Activated CD8-positive, alpha-beta memory T cell treated with anti-CD3 and anti-CD28 coated beads, Interleukin-2, amount 50 U/mL, for 1 hour (primary cell): ENCODE data around the gene EBF3.

ENCODE experiments used
- DNase-seq: peaks from one replicate; pipeline ENCODE4 v3.0.0-alpha.2; 2020; ENCODE audit errors: extremely low read depth

EBF3 gene

DNA sequence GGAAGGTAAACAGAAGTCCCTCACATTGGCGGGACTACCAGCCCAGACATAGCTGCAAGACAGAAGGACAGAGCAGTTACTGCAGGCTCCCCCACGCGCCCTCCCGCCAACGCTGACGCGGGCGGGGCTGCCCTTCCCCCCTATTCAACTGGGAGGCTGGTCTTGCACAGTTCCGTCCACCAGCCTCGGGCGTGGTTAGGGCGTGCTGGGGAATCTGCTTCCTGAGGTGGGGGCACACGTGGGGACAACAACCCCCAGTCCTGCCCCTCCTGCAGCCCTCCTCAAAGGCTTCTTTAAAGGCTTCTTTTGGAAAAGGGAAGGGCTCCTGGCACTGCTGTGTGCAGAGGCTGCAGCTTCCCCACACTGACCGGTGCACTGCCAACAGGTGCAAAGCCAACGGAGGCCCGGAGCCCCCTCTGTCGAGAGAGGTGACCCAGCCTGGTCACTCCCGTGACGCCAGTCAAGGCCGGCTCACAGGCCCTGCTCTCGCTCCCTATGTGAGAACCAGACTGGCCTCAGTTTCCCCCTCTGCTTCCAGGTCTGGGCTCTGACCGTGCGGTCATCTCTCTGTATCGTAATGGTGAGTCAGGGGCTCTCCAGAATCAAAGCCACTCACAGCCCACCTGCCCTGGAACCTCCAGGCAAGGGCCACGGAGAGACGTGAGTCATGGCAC, 126.0 kb downstream of the EBF3 start:
- no peak for DNase-seq

DNA sequence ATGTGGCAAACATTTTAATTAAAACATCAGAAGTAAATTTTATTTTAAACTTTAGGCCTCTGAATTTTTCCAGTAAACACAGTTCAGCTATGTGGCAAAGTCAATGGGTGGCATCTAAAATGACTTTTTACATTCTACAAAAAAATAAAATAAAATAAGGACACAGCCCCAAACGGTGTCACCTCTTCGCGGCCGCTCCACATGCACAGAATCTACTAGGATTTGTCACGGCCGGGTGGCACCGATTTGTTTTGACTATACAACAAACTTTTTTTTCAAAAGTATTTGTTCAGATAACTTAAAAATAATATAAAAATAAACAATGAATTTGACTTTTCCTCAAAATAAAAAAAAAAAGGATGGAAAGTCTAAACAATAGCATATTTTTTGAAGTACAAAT, 127.8 kb downstream of the EBF3 start:
- DNase-seq, result no peak

DNA sequence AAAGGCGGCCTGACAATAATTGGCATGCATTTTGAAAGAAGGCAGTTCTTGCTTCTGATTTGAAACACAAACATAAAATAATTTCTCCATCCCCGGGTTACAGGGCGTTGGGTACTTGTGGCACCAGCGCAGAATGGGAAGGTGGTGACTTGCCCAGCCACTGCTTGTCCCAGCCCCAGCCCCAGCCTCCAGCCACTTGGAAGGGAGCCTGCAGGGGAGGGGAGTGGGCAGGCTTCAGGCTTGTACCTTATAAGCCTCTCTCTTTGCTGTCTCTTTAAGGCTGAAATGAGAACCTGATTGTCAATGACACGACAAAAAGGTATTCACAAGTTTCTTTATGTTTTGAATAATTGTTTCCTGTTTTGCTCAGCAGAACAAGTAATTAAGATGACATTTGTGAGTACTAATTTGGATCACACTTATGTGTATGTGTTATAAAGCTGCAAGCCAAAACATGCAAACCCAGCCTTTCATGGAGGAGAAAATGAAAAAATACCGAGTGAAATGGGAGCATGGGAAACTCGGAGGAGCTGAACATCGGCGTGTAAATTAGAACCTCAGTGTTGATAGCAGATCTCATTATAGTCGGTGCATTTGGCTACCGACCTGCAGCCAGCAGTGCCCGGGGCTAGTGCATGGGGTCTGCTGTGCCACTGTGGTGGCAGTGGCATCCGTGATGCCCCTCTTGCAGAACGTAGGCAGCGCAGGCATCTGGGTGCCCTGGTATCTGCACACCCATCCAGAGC, 129.9 kb downstream of the EBF3 start:
- no peak for DNase-seq

DNA sequence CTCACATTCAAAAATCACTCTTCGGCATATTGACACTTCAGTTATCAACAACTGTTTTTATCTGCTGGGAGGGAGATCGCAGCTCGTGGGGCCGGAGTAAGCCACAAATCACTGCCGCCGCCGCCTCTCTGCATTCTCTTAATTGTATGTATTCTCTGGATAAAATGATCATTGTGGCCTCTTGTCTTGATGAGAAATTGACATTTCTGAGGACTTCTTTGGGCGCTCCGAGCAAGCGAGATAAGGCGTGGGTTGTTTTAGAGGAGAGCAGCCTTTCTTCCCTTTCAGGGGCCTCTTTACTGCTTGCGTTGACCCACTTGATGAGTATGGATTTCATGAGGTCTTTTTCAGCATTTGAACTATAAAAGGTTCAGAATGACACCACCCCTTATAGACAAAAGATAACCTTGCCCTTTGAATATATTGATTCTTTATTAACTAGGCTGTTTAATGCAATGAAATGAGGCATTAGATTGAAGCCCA, 130.6 kb downstream of the EBF3 start:
- DNase-seq, result no peak

DNA sequence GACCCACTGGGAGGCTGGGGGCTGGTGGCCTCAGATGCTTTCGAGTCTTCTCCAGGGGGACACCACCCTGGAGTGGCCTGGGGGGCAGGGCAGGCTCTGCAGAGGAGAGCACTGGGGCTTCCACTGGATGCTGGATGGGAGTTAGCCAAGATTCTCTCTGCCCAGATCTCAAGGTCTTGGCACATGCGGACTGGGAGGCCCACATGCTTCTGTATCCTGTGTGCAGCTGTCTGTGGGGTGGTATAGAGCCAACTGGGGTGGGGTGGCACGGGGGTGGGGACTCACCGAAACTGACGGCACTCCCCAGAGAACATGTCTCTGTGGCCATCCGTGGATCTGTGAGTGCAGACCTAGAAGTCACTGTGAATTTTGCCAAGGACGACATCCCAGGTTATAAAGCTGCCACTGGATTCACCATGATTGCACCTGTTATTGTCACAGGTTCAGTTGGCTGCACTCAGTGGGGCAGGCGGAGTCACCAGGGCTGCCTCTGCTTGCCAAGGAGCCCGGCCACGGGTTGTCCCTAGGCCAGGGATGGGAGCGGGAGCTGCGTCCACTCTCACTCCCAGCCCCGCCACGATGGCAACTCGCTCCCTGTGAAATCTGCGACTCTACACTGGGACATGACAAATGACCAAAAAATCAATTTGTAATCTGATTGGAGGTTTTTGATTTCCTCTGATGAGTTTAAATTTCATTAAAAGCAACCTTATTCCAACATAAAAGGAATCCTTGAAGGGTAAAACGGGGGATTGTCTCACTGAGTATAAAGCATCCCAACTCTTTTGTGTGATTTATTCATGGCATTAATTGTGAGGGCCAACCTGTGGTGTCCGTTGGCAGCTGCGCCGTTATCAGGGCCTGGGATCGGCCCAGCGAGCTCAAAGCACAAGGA, 131.3 kb downstream of the EBF3 start:
- DNase-seq, result no peak

DNA sequence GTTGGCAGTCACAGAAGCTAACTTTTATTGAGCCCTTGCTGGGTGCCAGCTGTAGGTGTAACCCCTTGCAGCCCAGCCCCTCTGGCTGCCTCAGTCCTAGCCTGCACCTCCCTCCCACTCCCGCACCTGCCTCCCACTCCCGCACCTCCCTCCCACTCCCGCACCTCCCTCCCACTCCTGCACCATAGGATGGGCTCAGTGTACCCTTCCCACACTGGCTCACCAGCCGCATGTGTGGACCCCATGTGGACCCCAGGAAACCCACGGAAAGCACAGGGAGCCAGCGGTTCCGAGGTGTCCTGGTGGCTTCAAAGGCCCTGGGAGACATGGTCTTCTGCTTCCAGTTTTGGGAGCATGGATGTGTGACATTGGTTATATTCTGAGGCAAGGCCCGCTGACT, 132.9 kb downstream of the EBF3 start:
- DNase-seq, result no peak

DNA sequence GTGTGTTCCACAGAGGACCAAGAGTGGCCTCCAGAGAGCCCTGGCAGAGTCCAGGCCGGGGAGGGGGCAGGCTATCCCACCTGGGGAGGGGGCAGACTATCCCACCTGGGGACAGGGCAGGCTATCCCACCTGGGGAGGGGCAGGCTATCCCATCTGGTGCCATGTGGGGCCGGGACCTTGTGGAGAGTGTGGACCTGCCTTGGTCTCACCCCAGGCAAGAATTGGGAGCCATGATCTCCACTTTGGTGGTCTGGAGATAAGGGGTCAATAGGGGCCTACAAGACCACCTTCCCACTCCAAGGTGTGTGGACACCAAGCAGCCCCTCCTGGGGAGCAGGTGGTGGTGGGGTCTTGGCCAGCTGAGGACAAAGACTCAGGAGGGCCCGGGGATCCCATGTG, 138.2 kb downstream of the EBF3 start:
- DNase-seq, result no peak

DNA sequence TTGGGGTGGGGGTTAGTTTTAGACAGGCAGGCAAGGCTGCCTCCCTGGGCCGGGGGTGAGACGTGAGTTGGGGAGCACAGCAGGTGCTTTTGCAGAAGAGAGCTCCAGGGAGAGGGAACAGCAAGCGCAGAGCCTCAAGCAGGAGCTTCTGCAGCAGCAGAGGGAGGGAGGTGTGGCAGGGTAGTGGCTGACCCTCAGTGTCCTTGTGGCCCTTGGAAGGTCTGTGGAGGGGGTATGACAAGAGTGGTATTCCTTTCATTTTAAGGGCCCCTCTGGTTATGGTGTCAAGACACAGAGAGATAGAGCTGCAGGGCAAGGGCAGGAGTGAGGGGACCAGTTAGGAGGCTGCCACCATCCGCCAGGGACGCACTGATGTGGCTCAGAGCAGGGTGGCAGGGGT, 138.9 kb downstream of the EBF3 start:
- no peak for DNase-seq

DNA sequence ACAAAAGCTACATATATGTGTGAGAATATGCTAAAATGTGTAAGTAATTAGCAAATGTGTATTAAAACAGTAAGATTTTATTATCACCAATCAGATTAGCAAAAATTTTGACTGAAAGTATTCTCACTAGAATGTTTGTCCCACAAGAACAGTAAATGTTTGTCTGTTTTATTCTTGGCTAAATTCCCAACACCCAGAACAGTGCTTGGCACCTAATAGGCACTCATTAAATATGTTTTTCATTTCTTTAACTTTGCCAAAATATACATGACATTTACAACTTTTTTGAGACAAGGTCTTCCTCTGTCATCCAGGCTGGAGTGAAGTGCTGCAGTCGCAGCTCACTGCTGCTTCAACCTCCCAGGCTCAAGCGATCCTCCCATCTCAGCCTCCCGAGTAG, 143.6 kb downstream of the EBF3 start:
- no peak for DNase-seq

DNA sequence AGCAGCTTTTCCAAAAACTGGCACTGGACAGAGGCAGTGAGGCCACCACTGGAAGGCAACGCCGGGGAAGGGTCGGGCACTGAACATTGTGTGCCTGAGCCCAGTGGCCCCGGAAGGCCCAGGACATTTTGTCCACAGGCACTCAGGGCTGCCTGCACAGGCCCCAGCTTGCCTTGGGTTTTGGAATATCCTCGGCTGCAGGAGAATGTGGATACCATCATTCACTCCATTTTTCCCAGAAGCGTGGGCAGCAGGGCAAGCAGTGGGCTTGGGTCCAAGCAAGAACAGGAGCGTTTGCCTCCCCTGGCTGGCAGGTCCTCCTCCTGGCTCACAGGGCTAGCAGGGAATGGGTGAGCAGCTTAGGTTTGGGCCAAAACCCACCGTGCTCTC, 147.4 kb downstream of the EBF3 start:
- DNase-seq, result no peak

DNA sequence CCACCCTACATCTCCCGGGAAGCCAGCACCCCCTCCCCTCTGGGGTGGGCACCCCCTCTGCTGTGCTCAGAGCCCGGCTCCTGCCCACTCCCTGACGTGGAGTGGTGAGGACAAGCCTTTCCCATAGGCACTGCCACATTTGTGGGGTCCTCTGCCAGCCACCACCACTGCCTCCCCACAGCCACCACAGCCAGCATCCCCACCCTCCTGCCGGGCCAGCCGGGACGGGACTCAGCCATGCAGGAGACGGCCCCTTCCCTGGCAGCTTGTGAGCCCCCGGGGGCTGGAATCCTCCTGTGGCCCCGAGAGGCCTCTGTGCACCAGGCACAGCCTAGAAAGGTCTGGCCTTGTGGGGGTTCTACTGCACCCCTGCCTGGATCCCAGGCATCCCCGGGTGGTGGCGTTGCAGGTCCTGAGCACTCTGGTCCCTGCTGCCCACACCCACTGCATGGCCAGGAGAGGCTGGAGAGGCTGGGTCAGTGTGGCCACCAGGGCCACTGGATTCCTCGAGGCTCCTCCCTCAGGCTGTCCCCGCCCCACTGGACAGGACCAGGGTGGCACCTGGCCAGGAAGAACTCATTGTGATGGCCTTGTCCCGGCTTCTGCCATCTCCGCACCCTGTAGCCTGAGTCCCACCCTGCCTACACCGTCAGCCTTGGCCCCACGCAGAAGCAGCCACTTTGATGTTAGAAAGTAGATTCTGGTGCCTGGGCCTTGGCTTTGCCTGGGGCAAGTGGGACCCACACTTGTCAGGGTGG, 148.0 kb downstream of the EBF3 start:
- DNase-seq, result no peak

DNA sequence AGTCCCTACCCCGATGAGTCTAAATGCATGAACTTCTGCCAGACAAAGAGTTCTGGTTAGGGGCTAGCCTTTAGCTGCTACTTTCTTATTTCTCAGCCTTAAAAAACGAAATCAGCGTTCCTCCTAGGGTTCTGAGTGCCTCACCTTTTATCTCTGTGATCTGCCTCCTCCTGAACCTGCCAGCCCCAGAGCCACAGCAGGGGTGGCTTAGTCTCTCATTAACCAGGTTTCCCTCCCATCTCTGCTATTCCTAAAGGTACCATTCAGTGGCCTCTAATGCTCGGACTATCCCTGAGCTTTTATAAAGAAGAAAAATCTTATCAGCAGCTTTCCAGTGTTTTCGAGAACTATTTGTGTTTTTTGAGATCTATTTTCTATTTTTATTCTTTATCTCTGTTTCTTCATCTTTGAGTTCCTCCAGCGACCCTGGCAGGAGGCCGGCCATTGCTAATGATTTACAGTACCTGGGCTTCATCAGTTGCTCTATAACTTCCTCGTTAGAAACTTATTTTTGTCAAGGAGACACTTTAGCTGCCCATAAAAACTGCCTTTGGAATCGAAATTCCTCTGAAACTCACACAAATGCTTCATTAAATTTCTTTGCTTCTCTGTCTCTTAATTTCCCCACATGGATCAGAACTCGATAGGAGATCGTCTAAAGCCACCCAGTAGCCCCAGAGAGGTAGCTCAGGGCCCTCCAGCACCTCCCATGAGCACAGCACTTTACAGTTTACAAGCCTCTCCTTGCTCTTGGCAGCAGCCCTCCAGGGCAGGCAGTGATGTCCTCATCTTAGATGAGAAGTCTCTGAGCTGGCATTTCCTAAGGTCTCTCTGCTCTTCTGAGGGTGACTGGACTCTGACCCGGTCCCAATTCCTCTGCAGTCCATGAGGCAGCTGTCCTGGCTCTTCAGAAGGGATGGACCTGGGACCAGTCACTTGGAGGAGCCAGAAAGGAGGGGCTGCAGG, 149.1 kb downstream of the EBF3 start:
- DNase-seq, result no peak

DNA sequence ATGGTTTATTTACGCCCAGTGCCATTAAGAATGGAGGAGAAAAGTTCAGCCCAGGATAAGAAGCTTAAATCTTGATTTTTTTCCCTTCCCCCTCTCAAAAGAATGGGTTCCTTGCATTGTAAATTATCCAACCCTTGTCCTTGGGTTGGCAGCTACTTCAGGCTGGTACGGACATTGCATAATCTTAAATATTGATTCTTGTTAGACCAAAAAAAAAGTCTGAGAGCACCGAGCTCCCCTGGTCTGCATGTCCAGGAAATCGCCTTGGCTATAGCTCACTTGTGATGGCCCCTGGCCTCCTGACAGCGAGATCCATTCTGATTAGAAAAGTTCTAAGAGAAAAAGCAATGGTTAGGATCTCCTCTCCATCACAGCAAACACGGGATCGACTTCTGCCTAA, 151.7 kb downstream of the EBF3 start:
- no peak for DNase-seq

DNA sequence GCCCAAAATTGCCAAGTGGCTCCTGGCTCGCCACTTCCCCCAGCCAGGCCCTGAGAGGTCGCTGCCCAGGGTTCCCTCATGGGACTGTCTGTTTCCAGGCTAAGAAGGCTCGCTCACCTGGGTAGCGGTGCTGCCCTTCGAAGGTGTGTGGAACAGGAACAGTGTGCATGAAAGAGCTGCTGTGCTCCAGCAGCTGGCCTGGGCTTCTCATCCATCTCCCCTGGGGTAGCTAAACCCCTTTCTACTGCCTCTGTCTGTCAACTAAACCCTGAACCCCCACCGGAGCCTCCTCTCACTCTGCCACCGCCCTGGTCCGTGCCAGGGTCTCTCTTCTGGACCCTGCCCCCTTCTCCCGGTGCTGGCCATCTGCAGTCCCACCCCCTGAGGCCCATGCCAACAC, 152.9 kb downstream of the EBF3 start:
- DNase-seq, result no peak

DNA sequence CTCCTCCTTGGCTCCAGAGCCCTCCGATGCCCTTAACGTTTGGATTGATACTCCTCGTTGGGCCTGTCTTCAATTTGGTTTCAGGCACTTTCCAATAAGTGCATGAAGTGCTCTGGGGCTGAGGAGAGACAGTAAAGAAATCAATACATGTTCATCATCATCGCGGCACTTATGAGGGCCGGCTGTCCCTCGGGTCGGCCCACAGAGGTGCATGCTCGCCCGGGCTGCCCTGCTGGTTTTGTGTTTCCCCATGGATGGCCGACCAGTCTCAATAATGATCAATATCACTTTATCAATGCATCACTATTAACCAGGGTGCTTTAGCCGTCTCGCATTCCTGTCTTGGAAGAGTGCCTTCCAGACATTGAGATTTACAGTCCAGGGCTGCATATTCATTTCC, 154.2 kb downstream of the EBF3 start:
- DNase-seq, result no peak

DNA sequence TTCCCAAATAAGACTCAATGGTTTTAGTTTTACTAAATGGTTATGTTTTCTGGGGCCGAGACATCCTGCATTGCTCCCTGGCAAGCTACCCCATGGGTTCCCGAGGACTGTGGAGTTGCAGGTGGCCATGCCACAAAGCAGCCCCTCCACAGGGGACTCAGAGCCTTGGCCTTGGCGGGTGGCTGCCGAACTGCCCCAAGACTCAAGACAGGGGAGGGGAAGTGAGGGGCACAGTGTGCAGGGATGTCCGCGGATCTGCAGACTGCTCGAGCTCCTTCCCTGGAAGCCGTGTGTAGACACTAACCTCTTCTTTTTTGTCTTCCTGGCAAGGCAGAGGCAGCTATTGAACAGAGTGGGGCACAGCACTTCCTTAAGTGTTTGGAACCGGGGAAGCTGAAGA, 154.6 kb downstream of the EBF3 start:
- DNase-seq, result no peak

DNA sequence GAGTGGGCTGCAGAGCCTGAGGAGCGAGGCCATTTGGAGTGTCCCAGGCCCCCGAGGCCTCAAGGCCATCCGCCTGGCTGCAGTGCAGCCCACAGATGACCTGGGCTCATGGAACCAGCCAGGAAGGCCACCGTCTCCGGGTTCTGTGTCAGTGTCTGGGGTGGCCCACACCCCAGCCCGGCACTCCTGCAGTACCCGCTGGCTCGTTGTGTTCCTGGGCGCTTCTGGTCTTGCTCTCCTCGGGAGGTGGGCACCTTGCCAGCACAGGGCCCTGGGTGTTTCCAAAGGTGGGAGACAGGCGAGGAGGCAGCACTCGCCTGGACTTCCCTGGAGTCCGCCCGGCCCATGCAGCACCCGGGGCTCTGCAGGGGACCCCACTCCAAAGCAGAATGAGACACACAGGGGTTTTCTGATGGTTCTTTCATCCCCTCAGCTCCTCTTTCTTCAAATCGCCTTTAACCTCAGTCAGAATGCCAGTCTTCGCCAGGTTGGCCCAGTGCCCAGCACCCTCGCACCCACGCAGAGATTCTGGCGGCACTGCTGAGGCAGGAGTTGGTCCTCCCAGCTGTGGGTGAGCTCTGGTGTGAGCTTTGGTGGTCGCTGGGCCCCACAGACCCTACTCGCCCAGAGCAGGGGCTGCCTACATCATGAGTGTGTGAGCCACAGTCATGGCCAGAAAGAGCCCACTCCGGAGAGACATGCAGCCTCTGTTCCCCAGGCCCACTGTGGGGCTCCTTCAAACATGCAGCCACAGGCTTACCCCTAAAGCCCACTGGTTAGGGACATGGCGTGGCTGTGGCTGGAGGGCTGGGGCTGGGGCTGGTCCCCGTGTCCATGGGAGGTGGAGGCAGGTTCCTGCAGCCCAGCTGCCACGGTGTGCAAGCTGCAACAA, 155.7 kb downstream of the EBF3 start:
- no peak for DNase-seq

DNA sequence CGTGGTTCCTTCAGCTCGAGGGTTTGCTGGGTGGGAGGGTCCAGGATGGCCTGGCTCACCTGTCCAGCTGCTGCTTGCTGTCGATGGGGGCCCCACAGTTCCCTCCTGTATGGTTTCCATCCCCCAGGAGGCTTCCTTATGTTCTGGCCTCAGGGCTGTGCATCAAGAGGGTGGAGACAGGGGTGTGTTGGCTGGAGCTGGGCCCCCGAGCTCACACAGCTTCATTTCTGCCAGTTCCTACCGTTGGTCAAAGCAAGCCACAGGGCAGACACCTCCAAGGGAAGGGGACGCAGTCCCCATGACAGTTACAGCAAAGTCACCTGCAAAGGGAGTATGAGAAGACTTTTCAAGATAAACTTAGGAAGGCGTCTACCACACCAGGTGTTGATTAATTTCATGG, 156.9 kb downstream of the EBF3 start:
- no peak for DNase-seq

DNA sequence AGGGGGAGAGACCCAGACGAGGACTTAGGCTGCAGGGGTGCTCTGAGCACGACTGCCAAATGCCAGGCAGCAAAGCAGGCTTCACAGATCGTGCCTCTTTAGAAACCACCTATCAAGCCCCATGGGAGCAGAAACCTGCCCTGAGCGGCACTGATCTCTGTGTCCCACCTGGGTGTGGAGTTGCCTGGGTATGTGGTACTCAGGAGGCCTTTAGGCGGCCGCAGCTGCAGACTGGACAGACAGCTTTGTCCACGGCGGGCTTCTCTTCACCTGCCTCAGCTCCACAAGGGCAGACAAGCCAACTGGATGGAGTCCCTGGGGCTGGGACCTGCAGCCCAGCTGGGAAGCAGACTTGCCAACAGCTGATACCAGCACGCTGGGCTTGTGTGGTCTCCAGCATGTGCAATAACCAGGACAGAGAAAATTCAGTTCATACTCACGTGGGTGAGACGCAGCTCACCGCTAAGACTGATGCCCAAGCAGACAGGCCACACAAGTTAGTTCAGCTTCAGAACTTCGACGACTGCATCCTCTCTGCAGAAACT, 163.2 kb downstream of the EBF3 start:
- DNase-seq, result no peak
